Body of pancreas (tissue), 4 donors: ENCODE data around the gene BAG3. TPM values are rescaled to one million over a fixed set of nuclear protein-coding genes. Genes with fewer than 3 reads are reported as not detected.
A peak's percentile ranks its signal among the peaks of the same experiment; 100 is the strongest.

Source experiments
- ATAC-seq: fragments of 150-250 bp; one replicate; pipeline ENCODE4 v1.9.1; 2016
- DNase-seq, 4 donors: peaks; one replicate each; pipeline ENCODE4 v3.0.0-alpha.2; 2019
- H3K27ac ChIP-seq, 4 donors: fragments of 200-600 bp; sonication (generic); 1 replicate in 3 of 4; 2 replicates in 1 of 4; pipeline versions ENCODE4 v1.5.1 to v1.6.1; 2016 to 2019; ENCODE audit warnings: mild to moderate bottlenecking in 1 of 4, mixed read lengths in 1 of 4, moderate library complexity in 1 of 4
- H3K27me3 ChIP-seq, 2 donors: fragments of 200-600 bp; sonication (generic); one replicate each; pipeline ENCODE4 v1.6.0; 2016; ENCODE audit warnings: mild to moderate bottlenecking in 1 of 2
- H3K36me3 ChIP-seq, 2 donors: fragments of 200-600 bp; sonication (generic); replicated peaks in 1 of 2; 2 replicates each; pipeline ENCODE4 v1.5.1; 2016; ENCODE audit warnings: low read depth in 2 of 2; ENCODE audit not compliant: insufficient read depth in 1 of 2
- H3K4me1 ChIP-seq: fragments of 200-600 bp; sonication (generic); one replicate; pipeline ENCODE4 v1.6.0; 2016
- H3K4me3 ChIP-seq, 2 donors: fragments of 200-600 bp; sonication (generic); 1 replicate in 1 of 2; 2 replicates in 1 of 2; pipeline ENCODE4 v1.5.1; 2016 to 2019
- H3K9me3 ChIP-seq, 3 donors: fragments of 200-600 bp; sonication (generic); 1 replicate in 2 of 3; 2 replicates in 1 of 3; pipeline ENCODE4 v1.5.1; 2016
- POLR2A ChIP-seq, 3 donors: fragments of 450-650 bp; IDR thresholded peaks; one replicate each; pipeline ENCODE4 v1.6.1; 2016; ENCODE audit warnings: antibody characterized with exemption in 3 of 3, mild to moderate bottlenecking in 2 of 3
- WGBS, 2 donors: methylation state at CpG; one replicate each; pipeline ENCODE4 v1.1.5; 2017; 5-methylcytosine and 5-hydroxymethylcytosine counted together
- intact Hi-C: fragments of 100-400 bp; cut with DNase I; formaldehyde crosslinking; loops from one replicate; pipeline ENCODE4 v1.15.1; 2023
- total RNA-seq, 2 donors: library from RNA; depleted of rRNA; stranded (reverse); fragments of >200 nt; gene quantifications; one replicate each; pipeline ENCODE4 v1.1.0, GENCODE V29; 2016
- TF ChIP-seq, protein P1 (sequence below), 7 experiments: fragments of 450-650 bp in 4 of 7; fragments of 200-600 bp in 3 of 7; sonication (generic) in 3 of 7; IDR thresholded peaks; one replicate each; pipeline ENCODE4 v1.5.1; 2016 to 2019; ENCODE audit warnings: antibody characterized with exemption in 7 of 7

The BAG3 gene
- 10 to 100 TPM; 11.9 to 17.5 TPM for total RNA-seq

DNA sequence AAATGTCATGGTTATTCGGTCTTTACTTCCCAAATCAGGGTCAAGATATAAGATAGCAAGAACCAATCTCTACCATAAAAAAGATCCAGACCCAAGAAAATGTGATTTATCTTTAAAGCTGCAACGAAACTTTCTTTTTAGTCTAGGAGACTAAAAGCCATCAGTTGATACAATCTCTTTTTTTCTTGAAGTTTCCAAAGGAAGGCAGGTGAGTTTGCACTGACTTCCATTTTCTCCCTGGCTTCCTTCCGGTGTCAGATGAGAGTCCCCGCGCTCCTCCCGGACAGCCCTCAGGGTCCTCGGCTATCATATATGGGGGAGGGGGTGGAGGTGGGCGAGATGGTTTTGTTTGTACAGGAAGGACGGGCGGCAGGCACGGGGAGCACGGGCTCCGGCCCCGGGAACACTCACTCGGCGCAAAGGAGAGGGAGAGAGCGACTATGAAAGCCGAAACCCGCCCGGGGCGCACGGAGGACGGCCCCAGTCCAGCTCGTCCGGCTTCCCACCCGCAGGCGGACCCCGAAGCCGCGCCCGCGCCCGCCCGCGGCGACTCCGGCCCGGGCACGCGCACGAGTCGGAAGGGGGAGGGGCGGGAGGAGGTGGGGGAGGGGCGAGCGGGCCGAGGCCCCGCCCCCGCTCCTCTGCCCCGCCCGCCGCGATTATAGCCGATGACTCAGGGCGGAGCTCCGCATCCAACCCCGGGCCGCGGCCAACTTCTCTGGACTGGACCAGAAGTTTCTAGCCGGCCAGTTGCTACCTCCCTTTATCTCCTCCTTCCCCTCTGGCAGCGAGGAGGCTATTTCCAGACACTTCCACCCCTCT, at the start of gene BAG3:
TSS of gene BAG3 (plus strand) at position 689 of the 822 bp plus-strand sequence. CDS start 296 bp downstream, outside the sequence.
- H3K9me3 ChIP-seq = no peaks in the 10 kb centered on the region
- peaks cover 29% of the 10 kb centered on the region for H3K4me1 ChIP-seq
- peak; percentile 92 to 95 (median 94) for DNase-seq
- peak within 1 kb of the TSS; percentile 67 to 81 for H3K4me3 ChIP-seq
- H3K36me3 ChIP-seq = no peaks in the 10 kb centered on the region
- peak within 1 kb of the TSS; percentile 92 to 93 (median 93) for H3K27ac ChIP-seq
- no peaks in the 10 kb centered on the region for H3K27me3 ChIP-seq
- ATAC-seq = peak; percentile 91
- 0 to 1% methylated on average over 20 to 49 of the region's 60 CpGs for WGBS, 2 donors
- intact Hi-C loops = no loop called here
- TF ChIP-seq POLR2A (IDR thresholded peaks at IDR 0.05) = peak; percentile 87 to 91 (median 90)
- TF ChIP-seq, protein P1, sequence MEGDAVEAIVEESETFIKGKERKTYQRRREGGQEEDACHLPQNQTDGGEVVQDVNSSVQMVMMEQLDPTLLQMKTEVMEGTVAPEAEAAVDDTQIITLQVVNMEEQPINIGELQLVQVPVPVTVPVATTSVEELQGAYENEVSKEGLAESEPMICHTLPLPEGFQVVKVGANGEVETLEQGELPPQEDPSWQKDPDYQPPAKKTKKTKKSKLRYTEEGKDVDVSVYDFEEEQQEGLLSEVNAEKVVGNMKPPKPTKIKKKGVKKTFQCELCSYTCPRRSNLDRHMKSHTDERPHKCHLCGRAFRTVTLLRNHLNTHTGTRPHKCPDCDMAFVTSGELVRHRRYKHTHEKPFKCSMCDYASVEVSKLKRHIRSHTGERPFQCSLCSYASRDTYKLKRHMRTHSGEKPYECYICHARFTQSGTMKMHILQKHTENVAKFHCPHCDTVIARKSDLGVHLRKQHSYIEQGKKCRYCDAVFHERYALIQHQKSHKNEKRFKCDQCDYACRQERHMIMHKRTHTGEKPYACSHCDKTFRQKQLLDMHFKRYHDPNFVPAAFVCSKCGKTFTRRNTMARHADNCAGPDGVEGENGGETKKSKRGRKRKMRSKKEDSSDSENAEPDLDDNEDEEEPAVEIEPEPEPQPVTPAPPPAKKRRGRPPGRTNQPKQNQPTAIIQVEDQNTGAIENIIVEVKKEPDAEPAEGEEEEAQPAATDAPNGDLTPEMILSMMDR (IDR thresholded peaks at IDR 0.05) = no peak

DNA sequence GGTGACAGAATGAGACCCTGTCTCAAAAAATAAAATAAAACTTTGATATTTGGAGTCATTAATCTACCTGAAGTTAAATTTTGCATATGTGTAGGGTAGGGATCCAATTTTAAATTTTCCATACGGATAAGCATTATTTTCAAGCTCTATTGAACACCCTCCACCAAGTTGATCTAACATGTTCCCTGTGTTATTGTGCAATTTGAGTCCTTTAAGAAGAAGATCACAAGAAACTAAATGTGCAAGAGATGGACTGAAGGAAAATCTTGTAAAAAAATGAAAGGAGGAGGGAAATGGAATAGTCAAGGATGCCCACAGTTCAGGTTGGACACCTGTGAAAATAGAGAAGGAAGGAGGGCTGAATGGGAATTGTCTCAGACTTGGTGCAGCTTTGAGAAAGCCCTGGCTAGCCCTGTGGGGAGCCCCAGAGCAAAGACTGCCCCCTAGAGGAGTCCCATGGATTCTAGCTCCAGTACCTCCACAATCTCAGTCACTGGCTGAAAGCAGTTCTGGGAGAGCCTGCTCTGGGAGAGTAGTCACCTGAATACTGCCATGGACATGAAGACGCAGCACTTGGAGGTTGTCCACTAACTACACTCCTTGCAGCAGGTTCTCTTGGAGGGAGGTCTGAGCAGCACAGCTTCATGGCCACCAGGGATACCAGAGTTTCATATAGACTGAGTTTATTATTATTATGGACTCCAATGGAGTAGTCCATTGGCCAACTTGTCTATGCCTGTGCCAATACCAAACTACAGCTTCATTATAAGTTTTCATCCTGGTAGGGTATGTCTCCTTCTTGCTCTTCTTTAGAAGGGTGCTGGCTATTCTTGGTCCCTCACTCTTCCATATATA, 48.7 kb upstream of the BAG3 start:
- TF ChIP-seq, protein P1 (IDR thresholded peaks at IDR 0.05) = peak in 4 of 7 experiments; percentile 8 to 21 (median 14)
- TF ChIP-seq POLR2A (IDR thresholded peaks at IDR 0.05) = no peak
- peak in 2 of 4 donors; percentile 16 to 29 for DNase-seq
- H3K9me3 ChIP-seq = no peaks in the 10 kb centered on the region
- no peaks in the 10 kb centered on the region for H3K27me3 ChIP-seq
- H3K27ac ChIP-seq = no peak overlapping the region
- intact Hi-C loops = loop anchor here (10.0 kb wide), 1 partner anchor 282 kb away; no protein-coding TSS in a partner anchor
- peak; percentile 48 for ATAC-seq
- no peak overlapping the region for H3K4me3 ChIP-seq
- H3K36me3 ChIP-seq = no peaks in the 10 kb centered on the region
- WGBS, 2 donors = 21 to 37% methylated on average over 2 of the region's 2 CpGs
- peaks cover 2% of the 10 kb centered on the region for H3K4me1 ChIP-seq

- intact Hi-C loops = loop anchor here (10.0 kb wide), 1 partner anchor 280 kb away; no protein-coding TSS in a partner anchor
- Histone ChIP-seq H3K9me3 (no peaks in the 10 kb centered on the region), H3K36me3 (no peaks in the 10 kb centered on the region), H3K4me3 (no peak overlapping the region), H3K27ac (no peak overlapping the region), H3K27me3 (no peaks in the 10 kb centered on the region), H3K4me1 (no peaks in the 10 kb centered on the region)
- ATAC-seq (no peak), DNase-seq (no peak)
- TF ChIP-seq, protein P1 (IDR thresholded peaks at IDR 0.05) = no peak
- no peak for TF ChIP-seq POLR2A (IDR thresholded peaks at IDR 0.05)
Observed at GRCh38 chr10:119604468-119604867, 46.7 kb upstream of the BAG3 start.

GRCh38 chr10:119608316-119609155, 42.6 kb upstream of the BAG3 start:
- intact Hi-C loops = loop anchor here (10.0 kb wide), 1 partner anchor 276 kb away; no protein-coding TSS in a partner anchor
- H3K9me3 ChIP-seq = no peaks in the 10 kb centered on the region
- no peaks in the 10 kb centered on the region for H3K36me3 ChIP-seq
- TF ChIP-seq POLR2A (IDR thresholded peaks at IDR 0.05) = no peak
- TF ChIP-seq, protein P1 (IDR thresholded peaks at IDR 0.05) = peak; percentile 39 to 60 (median 55)
- DNase-seq = peak; percentile 40 to 65 (median 54)
- no peak overlapping the region for H3K27ac ChIP-seq
- 18% methylated on average over 14 to 15 of the region's 15 CpGs for WGBS, 2 donors
- H3K27me3 ChIP-seq = no peaks in the 10 kb centered on the region
- peak; percentile 65 for ATAC-seq
- no peaks in the 10 kb centered on the region for H3K4me1 ChIP-seq
- no peak overlapping the region for H3K4me3 ChIP-seq
